GM19238 (cell line): ENCODE data around the gene PIAS2.

Experiments used
- DNase-seq: peaks from one replicate; pipeline ENCODE4 v3.0.0; 2011; ENCODE audit warnings: low spot score; ENCODE audit not compliant: insufficient read length

PIAS2 gene

GRCh38 chr18:46761059-46761769 is 156.1 kb downstream of the PIAS2 start:
- DNase-seq: no peak

DNA sequence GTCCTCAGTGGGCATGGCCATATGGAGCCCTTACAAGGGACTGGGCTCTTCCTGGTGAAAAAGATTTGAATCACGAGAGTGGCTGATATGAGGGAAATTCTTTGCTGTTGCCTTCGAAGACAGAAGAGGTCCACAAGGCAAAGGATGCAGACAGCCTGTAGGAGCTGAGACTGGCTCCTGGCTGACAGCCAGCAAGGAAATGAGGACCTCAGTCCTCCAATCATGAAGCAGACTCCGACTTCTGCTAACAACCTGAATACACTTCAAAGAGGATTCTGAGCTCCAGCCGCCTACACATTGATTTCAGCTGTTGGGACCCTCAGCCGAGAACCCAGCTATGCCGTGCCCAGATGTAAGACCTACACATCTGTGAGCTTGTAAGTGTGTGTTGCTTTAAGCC is 157.4 kb downstream of the PIAS2 start:
- no peak for DNase-seq

DNA sequence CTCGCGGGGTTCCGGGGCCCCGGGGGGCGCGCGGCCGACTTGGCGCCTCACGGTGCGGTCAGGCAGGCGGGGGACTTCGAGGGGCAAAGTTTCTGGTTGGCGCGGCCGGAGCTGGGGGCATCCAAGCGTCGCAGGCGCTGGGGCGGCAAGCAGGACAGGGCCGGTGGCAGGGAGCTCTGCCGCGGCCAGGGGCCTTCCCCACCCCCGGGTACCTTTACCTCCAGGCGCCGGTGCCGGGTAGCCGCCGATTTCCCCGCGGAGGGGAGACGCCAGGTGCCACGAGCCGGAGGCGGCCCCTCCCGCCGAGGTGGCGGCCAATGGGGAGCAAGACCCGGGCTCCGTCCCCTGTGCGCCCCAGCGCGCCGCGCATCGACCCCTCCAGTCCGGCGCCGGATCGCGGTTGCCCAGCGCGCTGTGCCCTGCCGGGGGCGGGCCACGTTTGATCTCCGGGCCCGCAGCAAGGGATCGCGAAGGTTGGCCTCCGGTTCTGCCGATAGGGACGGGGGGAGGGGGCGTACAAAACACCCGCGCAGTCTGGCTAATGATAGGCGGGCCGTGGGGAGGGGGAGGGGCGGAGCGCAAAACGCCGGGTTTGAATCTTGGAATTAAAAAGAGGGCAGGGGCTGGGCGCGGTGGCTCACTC is 160.6 kb downstream of the PIAS2 start, which contains the start of gene ST8SIA5:
Gene ST8SIA5 (minus strand): TSS at position 495 of the 643 bp plus-strand sequence. CDS start 545 bp downstream, outside the sequence.
- no peak for DNase-seq

GRCh38 chr18:46756025-46756558 is 161.2 kb downstream of the PIAS2 start:
- DNase-seq: no peak

DNA sequence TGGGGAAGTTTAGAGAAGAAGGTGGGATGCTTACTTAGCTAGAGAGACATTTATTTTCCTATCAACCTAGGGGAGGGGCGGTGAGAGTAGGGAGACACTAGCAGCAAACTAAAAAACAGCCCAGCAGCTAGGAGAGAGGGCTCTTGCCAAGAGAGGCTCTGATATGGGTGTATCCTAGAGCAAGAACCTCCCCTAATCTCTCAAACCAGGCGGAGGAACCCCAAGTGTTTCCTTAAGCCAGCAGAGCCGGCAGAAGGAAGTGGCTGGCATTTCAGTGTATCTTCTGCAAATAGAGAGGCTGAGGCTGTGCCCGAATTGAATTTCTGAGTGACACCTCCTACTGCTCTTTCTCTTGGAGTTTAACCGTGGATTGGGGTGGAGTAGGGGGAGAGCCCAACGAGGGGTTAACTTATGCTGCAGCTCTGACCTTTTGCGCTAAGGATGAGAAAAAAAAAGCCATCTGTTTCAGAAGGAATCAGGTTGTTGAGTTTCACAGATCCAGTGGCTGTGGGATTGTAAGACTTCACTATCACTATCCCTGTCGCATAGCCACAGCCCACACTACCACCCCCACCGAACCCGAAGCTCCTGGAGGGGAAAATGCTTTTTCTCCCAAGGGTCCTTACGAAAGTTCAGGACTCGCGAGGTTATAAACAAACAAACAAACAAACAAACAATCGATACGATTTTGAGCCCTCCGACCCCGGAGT is 161.8 kb downstream of the PIAS2 start:
- DNase-seq: no peak

GRCh38 chr18:46754661-46755292 is 162.5 kb downstream of the PIAS2 start:
- DNase-seq: no peak

DNA sequence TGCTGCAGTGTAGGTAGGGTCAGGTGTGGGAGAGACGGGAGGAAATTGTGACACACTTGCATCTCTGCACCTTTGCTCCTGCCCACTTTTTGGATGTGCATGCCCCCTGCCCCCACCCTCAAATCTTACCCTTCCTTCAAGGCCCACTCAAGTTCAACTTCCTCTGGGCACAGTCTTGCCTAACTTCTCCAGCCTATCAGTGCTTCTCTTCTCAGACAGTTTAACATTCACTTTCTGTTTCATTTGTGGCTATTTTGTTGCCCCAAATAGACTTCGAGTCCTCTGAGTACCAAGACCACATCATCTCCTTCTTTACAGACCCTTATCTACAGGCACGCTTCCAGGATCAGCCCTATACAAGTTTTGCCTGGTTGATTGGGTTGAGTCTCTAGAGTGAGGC is 163.1 kb downstream of the PIAS2 start:
- no peak for DNase-seq
